ENCODE results near the gene DNAJA4. TPM values are rescaled to one million over a fixed set of nuclear protein-coding genes. Genes with fewer than 3 reads are reported as not detected.

Gene DNAJA4
- total and polyA plus RNA-seq, 9 of the 15 experiments (the other 6 are each of a cell fraction or from before 2014, with no cell fraction given): 0.11 to 1.0 (median 0.16) TPM; not detected in 4

- 0 out of 2 replicates have a peak, but pooled peaks have one; percentile 82 for TF ChIP-seq STAT6 (CRISPR knock-in tag; IDR thresholded peaks at IDR 0.05)
- TF ChIP-seq YY1 (IDR thresholded peaks at IDR 0.05; ENCODE audit: borderline replicate concordance in 1 of 3, control insufficient read depth in 1 of 3, extremely low read depth in 1 of 3, insufficient read depth in 3 of 3, insufficient read length in 1 of 3, insufficient replicate concordance in 2 of 3, low read depth in 1 of 3, low read length in 2 of 3): peak in 2 of 3 experiments; percentile 8 to 16
- TF ChIP-seq SIN3A (IDR thresholded peaks at IDR 0.05; ENCODE audit: borderline replicate concordance in 2 of 2, control insufficient read depth in 1 of 2, low read depth in 2 of 2, low read length in 2 of 2): no peak
- TF ChIP-seq SPI1 (IDR thresholded peaks at IDR 0.05; ENCODE audit: borderline replicate concordance, low read depth, low read length): peak; percentile 67
- TF ChIP-seq CUX1 (CRISPR knock-in tag; IDR thresholded peaks at IDR 0.05): 0 out of 2 replicates have a peak, but pooled peaks have one; percentile 29
- TF ChIP-seq HDAC1 (IDR thresholded peaks at IDR 0.05): no peak
- TF ChIP-seq PRDM10 (IDR thresholded peaks at IDR 0.05; ENCODE audit: partially characterized antibody): peak; percentile 59
Measured at GRCh38 chr15:78304216-78305066, 40.1 kb downstream of the DNAJA4 start (continued).

Measured in K562 (cell line).